CD4-positive, alpha-beta T cell treated with Interleukin-15 for 4 hours (primary cell): Measurements from ENCODE around the gene MYO16.
"Not testable (repeated sequence)": the region's sequence is repeated elsewhere in the genome, so short reads cannot be mapped to it uniquely, and the experiment has no call there.

Source experiments
- DNase-seq: peaks from one replicate; pipeline ENCODE4 v3.0.0-alpha.2; 2020; ENCODE audit warnings: low spot score

Gene MYO16

GRCh38 chr13:108895220-108895704 lies 265.9 kb downstream of the MYO16 start:
- peak; percentile 33 for DNase-seq

GRCh38 chr13:108897955-108898354 lies 268.5 kb downstream of the MYO16 start:
- DNase-seq, result no peak

GRCh38 chr13:108902405-108903155 lies 273.2 kb downstream of the MYO16 start:
- no peak for DNase-seq

- no peak for DNase-seq
Observed at GRCh38 chr13:108903613-108904012, 274.2 kb downstream of the MYO16 start.

GRCh38 chr13:108911807-108912206 lies 282.4 kb downstream of the MYO16 start:
- DNase-seq, result no peak

- DNase-seq, result not testable (repeated sequence)
Observed at GRCh38 chr13:108913731-108914130, 284.3 kb downstream of the MYO16 start.

- DNase-seq, result no peak
Observed at GRCh38 chr13:108915095-108915633, 285.8 kb downstream of the MYO16 start.

GRCh38 chr13:108915634-108916512 lies 286.5 kb downstream of the MYO16 start:
- peak; percentile 57 for DNase-seq

GRCh38 chr13:108917581-108917980 lies 288.2 kb downstream of the MYO16 start:
- DNase-seq, result no peak

GRCh38 chr13:108919036-108919907 lies 289.9 kb downstream of the MYO16 start:
- no peak for DNase-seq

GRCh38 chr13:108920137-108920536 lies 290.7 kb downstream of the MYO16 start:
- DNase-seq, result no peak

GRCh38 chr13:108921238-108921637 lies 291.8 kb downstream of the MYO16 start:
- DNase-seq, result no peak

- no peak for DNase-seq
Observed at GRCh38 chr13:108922108-108922507, 292.7 kb downstream of the MYO16 start.

GRCh38 chr13:108923386-108924047 lies 294.1 kb downstream of the MYO16 start:
- DNase-seq, result no peak

- DNase-seq, result no peak
Observed at GRCh38 chr13:108924134-108924533, 294.7 kb downstream of the MYO16 start.

- no peak for DNase-seq
Observed at GRCh38 chr13:108924541-108924940, 295.1 kb downstream of the MYO16 start.

- no peak for DNase-seq
Observed at GRCh38 chr13:108925070-108925469, 295.7 kb downstream of the MYO16 start.

GRCh38 chr13:108926862-108927261 lies 297.5 kb downstream of the MYO16 start:
- no peak for DNase-seq

GRCh38 chr13:108927615-108928014 lies 298.2 kb downstream of the MYO16 start:
- no peak for DNase-seq

- no peak for DNase-seq
Observed at GRCh38 chr13:108929532-108930206, 300.3 kb downstream of the MYO16 start.

- no peak for DNase-seq
Observed at GRCh38 chr13:108932196-108932595, 302.8 kb downstream of the MYO16 start.
